MM.1S (cell line): Measurements from ENCODE around the gene PEAK1.

Experiments
- DNase-seq: peaks from one replicate; pipeline ENCODE4 v3.0.0-alpha.2; 2015
- H2AFZ ChIP-seq: fragments of 300-600 bp; sonication (generic); 2 replicates; pipeline ENCODE4 v1.6.0; 2016; ENCODE audit warnings: antibody characterized with exemption, low read length
- H3F3A ChIP-seq: fragments of 300-600 bp; sonication (generic); 2 replicates; pipeline ENCODE4 v1.6.1; 2016; ENCODE audit warnings: mild to moderate bottlenecking, antibody characterized with exemption, low read length, moderate library complexity, mixed read lengths; ENCODE audit not compliant: insufficient read depth
- H3K27ac ChIP-seq: fragments of 300-600 bp; sonication (generic); 2 replicates; pipeline ENCODE4 v1.5.1; 2016; ENCODE audit warnings: mild to moderate bottlenecking, low read length
- H3K27me3 ChIP-seq: fragments of 300-600 bp; sonication (generic); replicated peaks from 2 replicates; pipeline ENCODE4 v1.6.0; 2016; ENCODE audit warnings: low read length; ENCODE audit not compliant: insufficient read depth
- H3K36me3 ChIP-seq: fragments of 300-600 bp; sonication (generic); replicated peaks from 2 replicates; pipeline ENCODE4 v1.6.1; 2016; ENCODE audit warnings: mild to moderate bottlenecking, low read length, mixed read lengths; ENCODE audit not compliant: insufficient read depth
- H3K4me1 ChIP-seq: fragments of 300-600 bp; sonication (generic); 2 replicates; pipeline ENCODE4 v1.6.1; 2016; ENCODE audit warnings: low read length, mixed read lengths
- H3K4me2 ChIP-seq: fragments of 300-600 bp; sonication (generic); 2 replicates; pipeline ENCODE4 v1.6.0; 2016; ENCODE audit warnings: low read depth, low read length
- H3K4me3 ChIP-seq: fragments of 300-600 bp; sonication (generic); 2 replicates; pipeline ENCODE4 v1.5.1; 2016; ENCODE audit warnings: low read length, mixed read lengths
- H3K79me2 ChIP-seq: fragments of 300-600 bp; sonication (generic); 2 replicates; pipeline ENCODE4 v1.6.1; 2016; ENCODE audit warnings: mixed run types, low read length, mixed read lengths
- H3K9ac ChIP-seq: fragments of 300-600 bp; sonication (generic); 2 replicates; pipeline ENCODE4 v1.6.1; 2016; ENCODE audit warnings: low read length, mixed read lengths
- H3K9me2 ChIP-seq: fragments of 300-600 bp; sonication (generic); replicated peaks from 2 replicates; pipeline ENCODE4 v1.6.1; 2016; ENCODE audit warnings: mild to moderate bottlenecking, low read length, mixed read lengths; ENCODE audit not compliant: insufficient read depth
- H3K9me3 ChIP-seq: fragments of 300-600 bp; sonication (generic); replicated peaks from 2 replicates; pipeline ENCODE4 v1.6.1; 2016; ENCODE audit warnings: mild to moderate bottlenecking, low read length, mixed read lengths; ENCODE audit not compliant: insufficient read depth
- H4K20me1 ChIP-seq: fragments of 300-600 bp; sonication (generic); 2 replicates; pipeline ENCODE4 v1.6.1; 2016; ENCODE audit warnings: mild to moderate bottlenecking, low read length, moderate library complexity, mixed read lengths; ENCODE audit not compliant: insufficient read depth
- CTCF ChIP-seq: fragments of 300-600 bp; sonication (generic); IDR thresholded peaks from 2 replicates; pipeline ENCODE4 v1.5.1; 2016; ENCODE audit warnings: antibody characterized with exemption, low read length, mixed read lengths
- EZH2 ChIP-seq: fragments of 300-600 bp; sonication (generic); optimal IDR thresholded peaks from 2 replicates; pipeline ENCODE3; 2017; ENCODE audit warnings: low read depth, mild to moderate bottlenecking, antibody characterized with exemption, low read length, mixed read lengths
- EZH2phosphoT487 ChIP-seq: fragments of 300-600 bp; sonication (generic); IDR thresholded peaks from 2 replicates; pipeline ENCODE4 v1.6.1; 2018; ENCODE audit warnings: antibody characterized with exemption, low read length

The PEAK1 gene

DNA sequence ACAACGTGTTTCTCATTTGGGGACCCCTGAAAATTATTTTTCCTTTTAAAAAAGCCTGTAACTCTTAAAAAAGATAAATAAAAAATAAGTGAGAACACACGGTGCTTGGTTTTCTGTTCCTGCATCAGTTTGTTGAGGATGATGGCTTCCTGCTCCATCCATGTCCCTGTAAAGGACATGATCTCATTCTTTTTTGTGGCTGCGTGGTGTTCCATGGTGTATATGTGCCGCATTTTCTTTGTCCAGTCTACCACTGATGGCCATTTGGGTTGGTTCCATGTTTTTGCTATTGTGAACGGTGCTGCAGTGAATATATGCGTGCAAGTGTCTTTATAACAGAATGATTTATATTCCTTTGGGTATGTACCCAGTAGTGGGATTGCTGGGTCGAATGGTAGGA, 351.3 kb downstream of the PEAK1 start:
- H3K4me2 ChIP-seq = no peak overlapping the region
- no peaks in the 10 kb centered on the region for H3K27me3 ChIP-seq
- no peak for TF ChIP-seq CTCF
- TF ChIP-seq EZH2 = no peak
- no peak for TF ChIP-seq EZH2phosphoT487
- no peaks in the 10 kb centered on the region for H4K20me1 ChIP-seq
- H3K9me3 ChIP-seq = no peaks in the 10 kb centered on the region
- H3F3A ChIP-seq = no peaks in the 10 kb centered on the region
- H3K27ac ChIP-seq = no peak overlapping the region
- no peak overlapping the region for H3K4me3 ChIP-seq
- H2AFZ ChIP-seq = no peak overlapping the region
- H3K4me1 ChIP-seq = peaks cover 14% of the 10 kb centered on the region
- no peaks in the 10 kb centered on the region for H3K9me2 ChIP-seq
- H3K9ac ChIP-seq = no peak overlapping the region
- peaks cover 66% of the 10 kb centered on the region for H3K79me2 ChIP-seq
- no peak for DNase-seq
- no peaks in the 10 kb centered on the region for H3K36me3 ChIP-seq

DNA sequence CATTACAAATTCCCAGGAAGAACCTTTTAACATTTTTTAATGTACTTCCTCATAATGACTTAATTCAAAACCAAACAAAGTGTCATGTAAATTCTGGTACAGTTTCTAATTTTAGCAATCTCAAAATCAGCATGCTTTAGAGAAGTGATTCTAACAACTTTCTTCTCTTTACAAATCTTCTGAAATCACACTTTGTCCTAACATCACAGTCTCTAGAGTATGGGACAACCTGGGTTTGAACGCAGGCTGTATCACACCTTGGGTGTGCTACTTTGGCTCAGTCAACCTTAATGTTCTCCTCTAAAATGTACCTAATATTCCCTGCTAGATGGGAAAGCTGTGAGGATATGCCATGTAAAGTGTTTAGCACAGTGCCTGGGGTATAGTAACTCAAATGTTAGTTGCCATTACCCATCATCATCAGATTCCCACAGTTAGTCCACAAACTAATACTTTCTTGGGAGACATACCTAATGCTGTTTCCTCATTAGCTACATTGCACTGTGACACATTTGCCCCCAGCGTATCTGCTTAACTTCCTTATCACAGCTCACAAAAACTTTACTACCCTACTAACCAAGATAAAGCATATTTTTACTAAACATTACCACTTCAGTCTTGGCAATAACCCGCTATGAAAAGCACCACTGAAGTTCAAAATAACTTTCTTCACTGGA, 352.1 kb downstream of the PEAK1 start:
- Histone ChIP-seq H3K79me2 (peaks cover 74% of the 10 kb centered on the region), H3K27ac (no peak overlapping the region)

GRCh38 chr15:77066971-77067690, 352.8 kb downstream of the PEAK1 start:
- Histone ChIP-seq H3K27me3 (no peaks in the 10 kb centered on the region), H3K4me2 (no peak overlapping the region), H3F3A (peaks cover 3% of the 10 kb centered on the region; the same call in 1 of the 2 replicates), H3K27ac (no peak overlapping the region), H2AFZ (no peak overlapping the region), H3K9me2 (no peaks in the 10 kb centered on the region), H3K4me1 (peaks cover 27% of the 10 kb centered on the region), H3K4me3 (no peak overlapping the region), H3K79me2 (peaks cover 81% of the 10 kb centered on the region), H3K36me3 (no peaks in the 10 kb centered on the region), H3K9me3 (no peaks in the 10 kb centered on the region), H4K20me1 (no peaks in the 10 kb centered on the region), H3K9ac (no peak overlapping the region)
- no peak for DNase-seq
- TF ChIP-seq EZH2 (no peak), CTCF (no peak), EZH2phosphoT487 (no peak)

More for the DNA sequence above, 352.1 kb downstream of the PEAK1 start:
- H3K4me1 ChIP-seq = peaks cover 20% of the 10 kb centered on the region
- H3K9ac ChIP-seq = no peak overlapping the region
- no peaks in the 10 kb centered on the region for H3F3A ChIP-seq
- H2AFZ ChIP-seq = no peak overlapping the region
- H3K4me2 ChIP-seq = no peak overlapping the region
- TF ChIP-seq CTCF = no peak
- no peak for TF ChIP-seq EZH2phosphoT487
- TF ChIP-seq EZH2 = no peak
- H4K20me1 ChIP-seq = no peaks in the 10 kb centered on the region
- H3K36me3 ChIP-seq = no peaks in the 10 kb centered on the region
- no peak for DNase-seq
- H3K27me3 ChIP-seq = no peaks in the 10 kb centered on the region
- no peaks in the 10 kb centered on the region for H3K9me2 ChIP-seq
- H3K9me3 ChIP-seq = no peaks in the 10 kb centered on the region
- H3K4me3 ChIP-seq = no peak overlapping the region
